A549 (cell line): ENCODE data around the gene STT3B. TPM values are rescaled to one million over a fixed set of nuclear protein-coding genes. Genes with fewer than 3 reads are reported as not detected.

Experiments used
- ATAC-seq, 2 experiments: fragments of 200-7000 bp in 1 of 2; fragments of >200 bp in 1 of 2; cut with Nextera tagmentation in 1 of 2; cut with Tn5 transposase in 1 of 2; 3 replicates each; pipeline versions ENCODE4 v1.8.0 to v1.9.1; 2018 to 2020; ENCODE audit warnings: mild to moderate bottlenecking in 1 of 2, moderate library complexity in 1 of 2
- CTCF ChIA-PET: fragments of 300-600 bp; sonication (Branson Sonifier 250); formaldehyde crosslinking; extraction: SDS; loops from one replicate; lab custom pipeline; 2021; ENCODE audit warnings: antibody characterized with exemption, inconsistent platforms; lab: Yijun Ruan, JAX
- POLR2A ChIA-PET: fragments of 350-600 bp; formaldehyde crosslinking; extraction: SDS; loops from one replicate; lab custom pipeline; 2021; ENCODE audit warnings: antibody characterized with exemption, inconsistent platforms; lab: Yijun Ruan, JAX
- DNase-seq, 2 experiments: peaks; one replicate each; pipeline versions ENCODE4 v3.0.0 to v3.0.0-alpha.2; 2011 to 2016; ENCODE audit warnings: low read depth in 1 of 2, low spot score in 1 of 2
- FAIRE-seq: peaks from 2 replicates; lab custom pipeline; 2011; peaks lifted over from hg19 to GRCh38; lab: Jason Lieb, UNC
- H3K27ac ChIP-seq, 2 experiments: fragments of >200 bp; sonication (Bioruptor Twin); formaldehyde crosslinking; 3 replicates each; pipeline ENCODE4 v1.5.1; 2016 to 2017
- H3K4me1 ChIP-seq: fragments of >200 bp; sonication (Bioruptor Twin); formaldehyde crosslinking; 3 replicates; pipeline ENCODE4 v1.6.1; 2016
- H3K4me2 ChIP-seq: fragments of >200 bp; sonication (Bioruptor Twin); formaldehyde crosslinking; 3 replicates; pipeline ENCODE4 v1.6.1; 2016
- H3K4me3 ChIP-seq: fragments of >200 bp; sonication (Bioruptor Twin); formaldehyde crosslinking; 3 replicates; pipeline ENCODE4 v1.5.1; 2016
- H3K9me3 ChIP-seq: fragments of >200 bp; sonication (Bioruptor Twin); formaldehyde crosslinking; 3 replicates; pipeline ENCODE4 v1.6.1; 2016
- BCL3 ChIP-seq: fragments of >200 bp; sonication (Bioruptor Twin); formaldehyde crosslinking; IDR thresholded peaks from 3 replicates; pipeline ENCODE4 v1.6.1; 2016
- BHLHE40 ChIP-seq: IDR thresholded peaks from 2 replicates; pipeline ENCODE4 v1.6.1; 2012; ENCODE audit warnings: low read depth, low read length, inconsistent platforms
- CBX2 ChIP-seq: fragments of 200-600 bp; sonication (generic); IDR thresholded peaks from 2 replicates; pipeline ENCODE4 v1.6.1; 2016; ENCODE audit warnings: low read depth, mild to moderate bottlenecking, borderline replicate concordance
- CBX8 ChIP-seq: fragments of 200-600 bp; sonication (generic); IDR thresholded peaks from 2 replicates; pipeline ENCODE4 v1.6.1; 2016
- CHD2 ChIP-seq: fragments of 150-350 bp; IDR thresholded peaks from 2 replicates; pipeline ENCODE4 v1.6.1; 2014; ENCODE audit warnings: low read length; ENCODE audit not compliant: partially characterized antibody
- CHD4 ChIP-seq: fragments of 200-600 bp; sonication (generic); IDR thresholded peaks from 2 replicates; pipeline ENCODE4 v1.6.1; 2016; ENCODE audit warnings: antibody characterized with exemption, mild to moderate bottlenecking, borderline replicate concordance
- ELK1 ChIP-seq: fragments of 150-350 bp; IDR thresholded peaks from 2 replicates; pipeline ENCODE4 v1.6.1; 2014; ENCODE audit warnings: low read depth, mild to moderate bottlenecking, low read length
- ESRRA ChIP-seq: fragments of 150-350 bp; IDR thresholded peaks from 2 replicates; pipeline ENCODE4 v1.6.1; 2014; ENCODE audit warnings: mild to moderate bottlenecking, low read length, borderline replicate concordance
- FOSB ChIP-seq: fragments of 250-450 bp; sonication (Bioruptor Pico); IDR thresholded peaks from 2 replicates; pipeline ENCODE4 v1.5.0; 2020; ENCODE audit warnings: mild to moderate bottlenecking, moderate library complexity
- FOXS1 ChIP-seq: fragments of 250-450 bp; sonication (Bioruptor Pico); IDR thresholded peaks from 2 replicates; pipeline ENCODE4 v1.5.0; 2020; ENCODE audit warnings: mild to moderate bottlenecking, moderate library complexity
- GATA3 ChIP-seq: IDR thresholded peaks from 2 replicates; pipeline ENCODE4 v1.6.1; 2012; ENCODE audit warnings: borderline replicate concordance
- HDAC2 ChIP-seq: fragments of 200-600 bp; sonication (generic); IDR thresholded peaks from 2 replicates; pipeline ENCODE4 v1.6.1; 2016
- HES2 ChIP-seq: fragments of >200 bp; sonication (Bioruptor Twin); formaldehyde crosslinking; IDR thresholded peaks from 2 replicates; pipeline ENCODE4 v1.6.1; 2016
- HEYL ChIP-seq: fragments of 250-450 bp; sonication (Bioruptor Pico); IDR thresholded peaks from 2 replicates; pipeline ENCODE4 v1.8.0; 2021; ENCODE audit warnings: mild to moderate bottlenecking, moderate library complexity
- HMGXB4 ChIP-seq: fragments of 250-450 bp; sonication (Bioruptor Pico); IDR thresholded peaks from 2 replicates; pipeline ENCODE4 v1.5.0; 2021; ENCODE audit warnings: mild to moderate bottlenecking, moderate library complexity, borderline replicate concordance
- HOXB13 ChIP-seq: fragments of 250-450 bp; sonication (Bioruptor Pico); IDR thresholded peaks from 2 replicates; pipeline ENCODE4 v1.5.0; 2020; ENCODE audit warnings: low read depth, mild to moderate bottlenecking, moderate library complexity
- JUN ChIP-seq, 2 experiments: fragments of >200 bp; sonication (Bioruptor Twin); formaldehyde crosslinking; IDR thresholded peaks; 2 replicates in 1 of 2; 3 replicates in 1 of 2; pipeline ENCODE4 v1.6.1; 2016 to 2017
- KDM5A ChIP-seq: fragments of 200-600 bp; sonication (generic); IDR thresholded peaks from 2 replicates; pipeline ENCODE4 v1.6.1; 2016; ENCODE audit warnings: antibody characterized with exemption, mild to moderate bottlenecking
- MAX ChIP-seq: IDR thresholded peaks from 2 replicates; pipeline ENCODE4 v1.6.1; 2012
- MYC ChIP-seq: IDR thresholded peaks from 2 replicates; pipeline ENCODE4 v1.6.1; 2012; ENCODE audit warnings: mild to moderate bottlenecking, inconsistent platforms, low read length, improper control_type of control experiment, borderline replicate concordance
- NR3C1 ChIP-seq: fragments of >200 bp; sonication (Bioruptor Twin); formaldehyde crosslinking; IDR thresholded peaks from 3 replicates; pipeline ENCODE4 v1.6.1; 2017
- PHF8 ChIP-seq: fragments of 200-600 bp; sonication (generic); IDR thresholded peaks from 2 replicates; pipeline ENCODE4 v1.6.1; 2016; ENCODE audit warnings: low read depth, mild to moderate bottlenecking, antibody characterized with exemption, moderate library complexity, borderline replicate concordance
- POLR2A ChIP-seq: IDR thresholded peaks from 2 replicates; pipeline ENCODE4 v1.6.1; 2012; ENCODE audit warnings: mild to moderate bottlenecking, low read length
- POLR2AphosphoS2 ChIP-seq: conservative IDR thresholded peaks from 2 replicates; pipeline ENCODE4 v1.6.1; 2012; ENCODE audit warnings: low read length, improper control_type of control experiment, inconsistent platforms
- RAD21 ChIP-seq, 2 experiments: fragments of >200 bp in 1 of 2; sonication (Bioruptor Twin) in 1 of 2; formaldehyde crosslinking in 1 of 2; IDR thresholded peaks in 1 of 2; conservative IDR thresholded peaks in 1 of 2; 2 replicates in 1 of 2; 3 replicates in 1 of 2; pipeline ENCODE4 v1.6.1; 2012 to 2018; ENCODE audit warnings: inconsistent platforms in 1 of 2
- RCOR1 ChIP-seq: fragments of 150-350 bp; IDR thresholded peaks from 2 replicates; pipeline ENCODE4 v1.6.1; 2014; ENCODE audit warnings: antibody characterized with exemption, low read length, low read depth
- REST ChIP-seq: fragments of 200-600 bp; sonication (generic); IDR thresholded peaks from 2 replicates; pipeline ENCODE4 v1.6.1; 2016; ENCODE audit warnings: antibody characterized with exemption, mild to moderate bottlenecking, moderate library complexity
- TFCP2L1 ChIP-seq: fragments of 250-450 bp; sonication (Bioruptor Pico); IDR thresholded peaks from 2 replicates; pipeline ENCODE4 v1.5.0; 2021; ENCODE audit warnings: mild to moderate bottlenecking
- ZC3H11A ChIP-seq: fragments of 450-650 bp; IDR thresholded peaks from 2 replicates; pipeline ENCODE4 v1.6.1; 2014; ENCODE audit warnings: antibody characterized with exemption, mild to moderate bottlenecking
- ZFP36 ChIP-seq: fragments of 450-650 bp; IDR thresholded peaks from 2 replicates; pipeline ENCODE4 v1.6.1; 2014; ENCODE audit warnings: borderline replicate concordance; ENCODE audit not compliant: partially characterized antibody
- ZNF302 ChIP-seq: fragments of 250-450 bp; sonication (Bioruptor Pico); IDR thresholded peaks from 2 replicates; pipeline ENCODE4 v1.9.0; 2021; ENCODE audit warnings: inconsistent platforms, mild to moderate bottlenecking, moderate library complexity
- ZSCAN20 ChIP-seq: fragments of 250-450 bp; sonication (Bioruptor Pico); IDR thresholded peaks from 2 replicates; pipeline ENCODE4 v1.8.0; 2022; ENCODE audit warnings: mild to moderate bottlenecking, moderate library complexity
- WGBS: methylation state at CpG from one replicate; pipeline ENCODE4 v1.1.6; 2017; ENCODE audit errors: missing lambda C conversion rate; 5-methylcytosine and 5-hydroxymethylcytosine counted together
- polyA plus RNA-seq, 4 experiments: library from polyadenylated mRNA; depleted of rRNA in 3 of 4; stranded (reverse); fragments of >200 nt; fragmentation: RNase III in 1 of 4; extraction: RNeasy Plus Mini Kit Qiagen cat#74134 plus additional on column Dnase treatment in 1 of 4; gene quantifications; 2 replicates in 3 of 4; 3 replicates in 1 of 4; pipeline ENCODE4 v1.2.3, GENCODE V29; 2011 to 2017

STT3B gene
- polyA plus RNA-seq, 2 of the 4 experiments (the other 2 are of a cell fraction): 92.1 to 171 TPM

GRCh38 chr3:31531992-31532586, 636 bp upstream of the STT3B start:
- ChIA-PET POLR2A (interaction anchor here (0.5 to 2.8 kb wide), 54 partner anchors 8 to 926 kb away, joined by 3 to 16 read pairs (median 4); partner anchors contain the start of genes GPD1L, OSBPL10, TGFBR2 and ZNF860), CTCF (interaction anchor here (0.5 to 2.3 kb wide), 6 partner anchors 14 to 865 kb away, joined by 3 to 10 read pairs (median 6); no protein-coding TSS in a partner anchor)
- WGBS: 0% methylated on average over 15 of the region's 73 CpGs
- Histone ChIP-seq H3K4me1 (peaks cover 30% of the 10 kb centered on the region; the same call in 2 of the 3 replicates), H3K4me2 (peak overlapping the region; percentile 75), H3K27ac (peak overlapping the region; percentile 96 to 100), H3K9me3 (no peaks in the 10 kb centered on the region), H3K4me3 (peak overlapping the region; percentile 76)
- ATAC-seq (peak; percentile 86 to 92), DNase-seq (peak; percentile 94 to 99), FAIRE-seq (no peak)
- TF ChIP-seq ZFP36 (no peak), FOXS1 (CRISPR knock-in tag) (no peak), CHD2 (no peak), ZC3H11A (no peak), ELK1 (no peak), CHD4 (no peak), CBX2 (no peak), BHLHE40 (no peak), FOSB (CRISPR knock-in tag) (no peak), BCL3 (peak; percentile 95; the same call in 2 of the 3 replicates), KDM5A (no peak), HOXB13 (CRISPR knock-in tag) (no peak), HDAC2 (no peak), TFCP2L1 (CRISPR knock-in tag) (peak; percentile 88; the same call in 1 of the 2 replicates), HMGXB4 (CRISPR knock-in tag) (no peak), ESRRA (no peak), MYC (peak; percentile 40; the same call in 1 of the 2 replicates), RAD21 (conservative IDR thresholded peaks at IDR 0.05 in 1 of 2, IDR thresholded peaks at IDR 0.05 in 1 of 2) (no peak; a peak in 1 of 5 replicates), MAX (peak; percentile 98), PHF8 (peak; percentile 83; the same call in 1 of the 2 replicates), ZNF302 (no peak), JUN (IDR thresholded peaks at IDR 0.05) (peak; percentile 91 to 97), POLR2AphosphoS2 (no peak), CBX8 (no peak), HES2 (no peak), REST (no peak), GATA3 (peak; percentile 32; the same call in 1 of the 2 replicates), ZSCAN20 (CRISPR knock-in tag) (no peak), POLR2A (peak; percentile 86), HEYL (CRISPR knock-in tag) (no peak), RCOR1 (no peak), NR3C1 (no peak)
